Neural progenitor cell (in vitro differentiated cells): Measurements from ENCODE around the gene UMAD1. TPM values are rescaled to one million over a fixed set of nuclear protein-coding genes. Genes with fewer than 3 reads are reported as not detected.

Experiments used
- DNase-seq: peaks from one replicate; pipeline ENCODE4 v3.0.0-alpha.2; 2016; ENCODE audit warnings: low spot score
- H2AFZ ChIP-seq: fragments of 200-600 bp; sonication (generic); replicated peaks from 2 replicates; pipeline ENCODE4 v1.6.1; 2016; ENCODE audit warnings: antibody characterized with exemption
- H3F3A ChIP-seq: fragments of 200-600 bp; sonication (generic); 2 replicates; pipeline ENCODE4 v1.6.1; 2016; ENCODE audit warnings: antibody characterized with exemption, low read depth
- H3K27ac ChIP-seq: fragments of 200-600 bp; sonication (generic); 2 replicates; pipeline ENCODE4 v1.5.1; 2016; ENCODE audit warnings: mild to moderate bottlenecking
- H3K27me3 ChIP-seq: fragments of 200-600 bp; sonication (generic); 2 replicates; pipeline ENCODE4 v1.6.1; 2016; ENCODE audit warnings: mild to moderate bottlenecking, moderate library complexity
- H3K36me3 ChIP-seq: fragments of 200-600 bp; sonication (generic); 2 replicates; pipeline ENCODE4 v1.5.1; 2016
- H3K4me1 ChIP-seq: fragments of 200-600 bp; sonication (generic); 2 replicates; pipeline ENCODE4 v1.6.1; 2016; ENCODE audit warnings: mixed run types
- H3K4me2 ChIP-seq: fragments of 200-600 bp; sonication (generic); 2 replicates; pipeline ENCODE4 v1.6.1; 2016
- H3K4me3 ChIP-seq: fragments of 200-600 bp; sonication (generic); 2 replicates; pipeline ENCODE4 v1.5.1; 2016
- H3K79me2 ChIP-seq: fragments of 200-600 bp; sonication (generic); 2 replicates; pipeline ENCODE4 v1.6.1; 2016; ENCODE audit warnings: low read depth
- H3K9ac ChIP-seq: fragments of 200-600 bp; sonication (generic); 2 replicates; pipeline ENCODE4 v1.6.1; 2016
- H3K9me3 ChIP-seq: fragments of 200-600 bp; sonication (generic); 2 replicates; pipeline ENCODE4 v1.5.1; 2016; ENCODE audit warnings: low read depth
- H4K20me1 ChIP-seq: fragments of 200-600 bp; sonication (generic); 2 replicates; pipeline ENCODE4 v1.6.1; 2016; ENCODE audit warnings: low read depth
- H3K27ac Mint-ChIP-seq: 3 replicates; pipeline ENCODE4 v1.8.0; 2021; ENCODE audit warnings: mixed read lengths
- H3K27me3 Mint-ChIP-seq: 2 replicates; pipeline ENCODE4 v1.8.0; 2022; ENCODE audit warnings: low read depth, mild to moderate bottlenecking, inconsistent platforms, moderate library complexity, mixed read lengths; ENCODE audit not compliant: insufficient read depth
- H3K36me3 Mint-ChIP-seq: 3 replicates; pipeline ENCODE4 v1.8.0; 2021; ENCODE audit warnings: mixed read lengths
- H3K4me1 Mint-ChIP-seq: 3 replicates; pipeline ENCODE4 v1.8.0; 2021; ENCODE audit warnings: mixed read lengths
- H3K4me3 Mint-ChIP-seq: 3 replicates; pipeline ENCODE4 v1.8.0; 2021; ENCODE audit warnings: mild to moderate bottlenecking, moderate library complexity, mixed read lengths
- H3K9me3 Mint-ChIP-seq: 3 replicates; pipeline ENCODE4 v1.8.0; 2020; ENCODE audit warnings: mixed read lengths
- CTCF ChIP-seq: fragments of 200-600 bp; sonication (generic); IDR thresholded peaks from 2 replicates; pipeline ENCODE4 v1.5.1; 2017; ENCODE audit warnings: antibody characterized with exemption, mild to moderate bottlenecking
- EZH2 ChIP-seq: fragments of 200-600 bp; sonication (generic); IDR thresholded peaks from 2 replicates; pipeline ENCODE4 v1.6.1; 2017; ENCODE audit warnings: antibody characterized with exemption, mild to moderate bottlenecking, moderate library complexity
- EZH2phosphoT487 ChIP-seq: fragments of 200-600 bp; sonication (generic); IDR thresholded peaks from 2 replicates; pipeline ENCODE4 v1.6.1; 2017; ENCODE audit warnings: antibody characterized with exemption
- total RNA-seq: library from RNA; depleted of rRNA; stranded (reverse); fragments of >200 nt; gene quantifications from 2 replicates; pipeline ENCODE4 v1.2.3, GENCODE V29; 2015; ENCODE audit warnings: low replicate concordance

UMAD1 gene
- total RNA-seq, 1 donor from 2014 or later = 23.0 TPM

DNA sequence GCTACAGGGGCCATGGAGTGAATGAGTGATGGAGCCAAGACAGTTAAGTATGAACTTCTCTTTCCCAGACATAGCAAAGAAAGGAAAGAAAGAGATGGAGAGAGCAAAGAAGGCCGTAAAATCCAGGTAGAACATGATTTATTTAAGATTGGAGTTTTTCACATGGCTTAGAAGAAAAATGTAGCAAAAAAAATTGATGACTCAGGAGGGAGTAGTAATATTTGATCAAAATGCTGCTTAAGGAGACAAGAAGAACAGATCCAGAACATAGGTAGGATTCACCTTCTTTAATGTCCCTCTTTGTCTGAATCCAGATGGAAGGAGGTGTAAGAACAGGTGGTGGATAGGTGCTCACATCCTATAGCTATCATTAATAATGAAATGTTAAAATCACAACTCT, 277.0 kb downstream of the UMAD1 start:
- H2AFZ ChIP-seq = no peak overlapping the region
- DNase-seq = no peak
- H3K27me3 ChIP-seq = no peaks in the 10 kb centered on the region
- peaks cover 31% of the 10 kb centered on the region for H3K4me1 ChIP-seq
- H4K20me1 ChIP-seq = no peaks in the 10 kb centered on the region
- Mint-ChIP-seq H3K4me1 (peaks cover 9% of the 10 kb centered on the region), H3K36me3 (no peaks in the 10 kb centered on the region), H3K27ac (no peak overlapping the region), H3K9me3 (no peaks in the 10 kb centered on the region), H3K4me3 (no peak overlapping the region), H3K27me3 (no peaks in the 10 kb centered on the region)
- H3F3A ChIP-seq = no peaks in the 10 kb centered on the region
- H3K36me3 ChIP-seq = no peaks in the 10 kb centered on the region
- no peaks in the 10 kb centered on the region for H3K9me3 ChIP-seq
- H3K27ac ChIP-seq = no peak overlapping the region
- no peak overlapping the region for H3K9ac ChIP-seq
- H3K4me2 ChIP-seq = no peak overlapping the region
- no peak for TF ChIP-seq CTCF
- TF ChIP-seq EZH2 = no peak
- TF ChIP-seq EZH2phosphoT487 = no peak
- no peak overlapping the region for H3K4me3 ChIP-seq
- H3K79me2 ChIP-seq = no peaks in the 10 kb centered on the region

DNA sequence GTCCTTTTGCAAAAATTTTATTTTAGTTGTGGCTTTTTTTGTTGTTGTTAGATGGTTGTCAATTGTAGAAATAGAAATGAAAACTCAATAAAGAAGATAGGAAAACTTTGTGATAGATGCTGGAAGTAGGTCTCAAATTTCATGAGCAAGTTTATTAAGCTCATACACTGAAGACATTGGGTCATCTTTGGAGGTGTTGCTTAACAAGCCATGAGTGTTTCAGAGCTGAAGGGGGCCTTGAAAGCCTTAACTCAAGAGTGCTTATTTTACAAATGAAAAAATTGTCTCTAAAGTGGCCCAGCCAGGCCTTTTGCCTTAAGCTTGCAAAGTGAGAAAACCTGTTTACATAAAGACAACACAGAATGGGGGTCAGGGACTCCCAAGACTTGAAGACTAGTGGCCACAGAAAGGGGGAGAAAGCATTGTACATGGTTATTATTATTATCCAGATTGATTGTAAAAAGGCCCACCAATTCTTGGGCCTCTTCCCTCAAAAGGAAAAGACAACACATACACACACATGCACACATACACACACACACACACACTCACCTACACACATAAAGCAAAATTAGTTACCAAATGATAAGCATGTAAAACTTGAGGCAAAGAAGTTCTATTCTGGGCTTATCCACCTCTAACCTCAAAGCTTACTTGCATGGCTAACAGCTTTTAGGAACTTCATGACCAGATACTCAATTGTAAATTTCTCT, 278.3 kb downstream of the UMAD1 start:
- Mint-ChIP-seq H3K4me1 (peaks cover 22% of the 10 kb centered on the region), H3K4me3 (no peak overlapping the region), H3K27ac (no peak overlapping the region), H3K9me3 (no peaks in the 10 kb centered on the region), H3K27me3 (no peaks in the 10 kb centered on the region), H3K36me3 (no peaks in the 10 kb centered on the region)
- no peaks in the 10 kb centered on the region for H3K36me3 ChIP-seq
- TF ChIP-seq CTCF = no peak
- no peak for TF ChIP-seq EZH2
- TF ChIP-seq EZH2phosphoT487 = no peak
- H3K4me2 ChIP-seq = no peak overlapping the region
- H3K79me2 ChIP-seq = no peaks in the 10 kb centered on the region
- no peak overlapping the region for H3K27ac ChIP-seq
- H3K9ac ChIP-seq = no peak overlapping the region
- no peaks in the 10 kb centered on the region for H4K20me1 ChIP-seq
- no peaks in the 10 kb centered on the region for H3K27me3 ChIP-seq
- H3K4me3 ChIP-seq = no peak overlapping the region
- no peaks in the 10 kb centered on the region for H3K9me3 ChIP-seq
- H3F3A ChIP-seq = no peaks in the 10 kb centered on the region
- no peak overlapping the region for H2AFZ ChIP-seq
- peaks cover 35% of the 10 kb centered on the region for H3K4me1 ChIP-seq
- DNase-seq = no peak

GRCh38 chr7:7919449-7919945, 278.9 kb downstream of the UMAD1 start:
- Mint-ChIP-seq H3K27ac (no peak overlapping the region), H3K27me3 (no peaks in the 10 kb centered on the region), H3K4me3 (no peak overlapping the region), H3K36me3 (no peaks in the 10 kb centered on the region), H3K9me3 (no peaks in the 10 kb centered on the region), H3K4me1 (peaks cover 28% of the 10 kb centered on the region)
- no peaks in the 10 kb centered on the region for H3K79me2 ChIP-seq
- no peaks in the 10 kb centered on the region for H3K36me3 ChIP-seq
- no peaks in the 10 kb centered on the region for H3K27me3 ChIP-seq
- no peaks in the 10 kb centered on the region for H3K9me3 ChIP-seq
- no peak overlapping the region for H3K4me3 ChIP-seq
- TF ChIP-seq EZH2phosphoT487 = no peak
- no peak for TF ChIP-seq EZH2
- no peak for TF ChIP-seq CTCF
- H3K4me1 ChIP-seq = peaks cover 39% of the 10 kb centered on the region
- H4K20me1 ChIP-seq = no peaks in the 10 kb centered on the region
- H3K27ac ChIP-seq = no peak overlapping the region
- no peak overlapping the region for H2AFZ ChIP-seq
- H3F3A ChIP-seq = no peaks in the 10 kb centered on the region
- H3K9ac ChIP-seq = no peak overlapping the region
- H3K4me2 ChIP-seq = no peak overlapping the region
- DNase-seq = no peak
